ENCODE data around the gene LEMD2. TPM values are rescaled to one million over a fixed set of nuclear protein-coding genes. Genes with fewer than 3 reads are reported as not detected.
"Not testable (repeated sequence)": the region's sequence is repeated elsewhere in the genome, so short reads cannot be mapped to it uniquely, and the experiment has no call there.

LEMD2 gene
- total RNA-seq, 4 donors from 2014 or later, result 44.3 to 99.2 (median 55.6) TPM

- DNase-seq (ENCODE audit: low spot score in 2 of 2), result no peak
- TF ChIP-seq POLR2A (IDR thresholded peaks at IDR 0.05) (no peak), POLR2AphosphoS5 (IDR thresholded peaks at IDR 0.05) (no peak), EP300 (IDR thresholded peaks at IDR 0.05) (no peak), CTCF (IDR thresholded peaks at IDR 0.05) (no peak)
- no peaks in the 10 kb centered on the region for H3K36me3 ChIP-seq
- H3K27me3 ChIP-seq, result peaks cover 17% of the 10 kb centered on the region
- H3K4me1 ChIP-seq, result peaks cover 4% of the 10 kb centered on the region
- no peak overlapping the region for H3K27ac ChIP-seq
- no peak overlapping the region for H3K4me3 ChIP-seq
- H3K9me3 ChIP-seq, result no peaks in the 10 kb centered on the region
- WGBS, result 82% methylated on average over 6 of the region's 6 CpGs
Observed at GRCh38 chr6:33833599-33833998, 44.7 kb upstream of the LEMD2 start.

- H3K27me3 ChIP-seq, result peaks cover 17% of the 10 kb centered on the region
- not testable (repeated sequence) for DNase-seq (ENCODE audit: low spot score in 2 of 2); H3K9me3 ChIP-seq; H3K4me1 ChIP-seq; H3K27ac ChIP-seq; H3K36me3 ChIP-seq; H3K4me3 ChIP-seq
- 91% methylated on average over 17 of the region's 32 CpGs for WGBS
Observed at GRCh38 chr6:33832831-33833230, 43.9 kb upstream of the LEMD2 start.

GRCh38 chr6:33831725-33832124, 42.8 kb upstream of the LEMD2 start:
- H3K27ac ChIP-seq; DNase-seq (ENCODE audit: low spot score in 2 of 2); H3K4me1 ChIP-seq; H3K36me3 ChIP-seq; H3K4me3 ChIP-seq; H3K9me3 ChIP-seq: not testable (repeated sequence)
- H3K27me3 ChIP-seq, result peaks cover 17% of the 10 kb centered on the region
- WGBS, result 79% methylated on average over 4 of the region's 5 CpGs

GRCh38 chr6:33830635-33831240, 41.8 kb upstream of the LEMD2 start:
- Histone ChIP-seq H3K36me3 (no peaks in the 10 kb centered on the region), H3K9me3 (no peaks in the 10 kb centered on the region), H3K4me3 (no peak overlapping the region), H3K27ac (no peak overlapping the region), H3K4me1 (no peaks in the 10 kb centered on the region), H3K27me3 (peaks cover 17% of the 10 kb centered on the region)
- TF ChIP-seq EP300 (IDR thresholded peaks at IDR 0.05) (no peak), POLR2AphosphoS5 (IDR thresholded peaks at IDR 0.05) (no peak), CTCF (IDR thresholded peaks at IDR 0.05) (no peak), POLR2A (IDR thresholded peaks at IDR 0.05) (no peak)
- 67% methylated on average over 18 of the region's 21 CpGs for WGBS
- DNase-seq (ENCODE audit: low spot score in 2 of 2), result no peak

GRCh38 chr6:33828764-33829731, 40.1 kb upstream of the LEMD2 start:
- no peak for DNase-seq (ENCODE audit: low spot score in 2 of 2)
- TF ChIP-seq CTCF (IDR thresholded peaks at IDR 0.05), result no peak
- no peak for TF ChIP-seq POLR2AphosphoS5 (IDR thresholded peaks at IDR 0.05)
- no peak for TF ChIP-seq POLR2A (IDR thresholded peaks at IDR 0.05)
- TF ChIP-seq EP300 (IDR thresholded peaks at IDR 0.05), result no peak
- no peaks in the 10 kb centered on the region for H3K4me1 ChIP-seq
- H3K27ac ChIP-seq, result no peak overlapping the region
- no peak overlapping the region for H3K4me3 ChIP-seq
- no peaks in the 10 kb centered on the region for H3K9me3 ChIP-seq
- H3K36me3 ChIP-seq, result no peaks in the 10 kb centered on the region
- H3K27me3 ChIP-seq, result peaks cover 17% of the 10 kb centered on the region
- 57% methylated on average over 13 of the region's 15 CpGs for WGBS

- Histone ChIP-seq H3K4me1 (no peaks in the 10 kb centered on the region), H3K27ac (no peak overlapping the region), H3K4me3 (no peak overlapping the region), H3K9me3 (no peaks in the 10 kb centered on the region), H3K36me3 (no peaks in the 10 kb centered on the region), H3K27me3 (peaks cover 17% of the 10 kb centered on the region)
- no peak for TF ChIP-seq POLR2AphosphoS5 (IDR thresholded peaks at IDR 0.05)
- TF ChIP-seq CTCF (IDR thresholded peaks at IDR 0.05), result no peak
- TF ChIP-seq EP300 (IDR thresholded peaks at IDR 0.05), result no peak
- TF ChIP-seq POLR2A (IDR thresholded peaks at IDR 0.05), result no peak
- DNase-seq (ENCODE audit: low spot score in 2 of 2), result no peak
- 69% methylated on average over 4 of the region's 4 CpGs for WGBS
Observed at GRCh38 chr6:33828452-33828763, 39.5 kb upstream of the LEMD2 start.

All from suprapubic skin (tissue), 4 donors.